Measurements from ENCODE around the gene ETS1. TPM values are rescaled to one million over a fixed set of nuclear protein-coding genes. Genes with fewer than 3 reads are reported as not detected.
"Not testable (repeated sequence)": the region's sequence is repeated elsewhere in the genome, so short reads cannot be mapped to it uniquely, and the experiment has no call there.

ETS1 gene
- polyA plus RNA-seq, 4 donors = 5.1 to 31.5 (median 20.9) TPM

- 18 to 58% (median 38%) methylated on average over 7 of the region's 7 CpGs for WGBS, 3 donors
- no peaks in the 10 kb centered on the region for H3K9me3 ChIP-seq (ENCODE audit: control insufficient read depth in 2 of 2, insufficient read depth in 1 of 2, low read depth in 1 of 2, low read length in 1 of 2)
- DNase-seq (peak; percentile 95 to 99), FAIRE-seq (peak; percentile 85)
- no peaks in the 10 kb centered on the region for H3K27me3 ChIP-seq (ENCODE audit: control insufficient read depth in 3 of 3, insufficient read depth in 3 of 3, low read length in 3 of 3)
- peaks cover 5 to 27% (median 9%) of the 10 kb centered on the region in 3 donors for H3K4me1 ChIP-seq (ENCODE audit: control insufficient read depth in 3 of 3, insufficient read depth in 2 of 3, low read depth in 1 of 3, low read length in 2 of 3)
- peak overlapping the region; percentile 91 to 92 (median 91) for H3K27ac ChIP-seq (ENCODE audit: low read depth in 1 of 3, low read length in 2 of 3)
- H3K36me3 ChIP-seq (ENCODE audit: control insufficient read depth in 3 of 3, insufficient read depth in 2 of 3, low read depth in 1 of 3, low read length in 3 of 3) = no peaks in the 10 kb centered on the region
- H3K4me3 ChIP-seq (ENCODE audit: low read depth in 1 of 3, low read length in 3 of 3) = peak overlapping the region in 1 of 3 donors; percentile 14
Observed at GRCh38 chr11:128448200-128448886, 139.0 kb downstream of the ETS1 start.

DNA sequence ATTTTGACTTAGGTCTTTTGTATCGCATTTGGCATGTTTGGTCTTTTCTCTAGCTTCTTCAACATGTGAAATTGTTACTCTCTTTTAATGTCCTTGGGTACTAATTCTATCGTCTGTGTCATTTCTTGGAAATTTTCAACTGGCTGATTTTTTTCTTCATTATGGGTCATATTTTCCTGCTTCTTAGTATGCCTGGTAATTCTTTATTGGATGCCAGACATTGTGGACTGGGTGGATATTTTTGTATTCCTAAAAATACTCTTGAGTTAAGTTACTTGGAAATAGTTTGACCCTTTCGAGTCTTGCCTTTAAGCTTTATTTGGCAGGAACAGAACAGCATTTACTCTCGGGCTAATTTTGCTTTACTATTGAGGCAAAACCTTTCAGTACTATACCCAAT is 140.1 kb downstream of the ETS1 start:
- Histone ChIP-seq H3K27me3 (ENCODE audit: control insufficient read depth in 3 of 3, insufficient read depth in 3 of 3, low read length in 3 of 3) (no peaks in the 10 kb centered on the region), H3K36me3 (ENCODE audit: control insufficient read depth in 3 of 3, insufficient read depth in 2 of 3, low read depth in 1 of 3, low read length in 3 of 3) (no peaks in the 10 kb centered on the region), H3K27ac (ENCODE audit: low read depth in 1 of 3, low read length in 2 of 3) (peak overlapping the region in 1 of 3 donors; percentile 91), H3K4me1 (ENCODE audit: control insufficient read depth in 3 of 3, insufficient read depth in 2 of 3, low read depth in 1 of 3, low read length in 2 of 3) (peaks cover 5 to 18% (median 9%) of the 10 kb centered on the region in 3 donors), H3K4me3 (ENCODE audit: low read depth in 1 of 3, low read length in 3 of 3) (no peak overlapping the region), H3K9me3 (ENCODE audit: control insufficient read depth in 2 of 2, insufficient read depth in 1 of 2, low read depth in 1 of 2, low read length in 1 of 2) (no peaks in the 10 kb centered on the region)
- WGBS, 3 donors = 81 to 97% (median 93%) methylated on average over 4 of the region's 4 CpGs
- DNase-seq (no peak), FAIRE-seq (no peak)

- 92 to 96% (median 94%) methylated on average over 1 of the region's 1 CpG for WGBS, 3 donors
- not testable (repeated sequence) for DNase-seq; H3K27me3 ChIP-seq (ENCODE audit: control insufficient read depth in 3 of 3, insufficient read depth in 3 of 3, low read length in 3 of 3); H3K36me3 ChIP-seq (ENCODE audit: control insufficient read depth in 3 of 3, insufficient read depth in 2 of 3, low read depth in 1 of 3, low read length in 3 of 3); FAIRE-seq; H3K9me3 ChIP-seq (ENCODE audit: control insufficient read depth in 2 of 2, insufficient read depth in 1 of 2, low read depth in 1 of 2, low read length in 1 of 2); H3K27ac ChIP-seq (ENCODE audit: low read depth in 1 of 3, low read length in 2 of 3); H3K4me3 ChIP-seq (ENCODE audit: low read depth in 1 of 3, low read length in 3 of 3)
- H3K4me1 ChIP-seq (ENCODE audit: control insufficient read depth in 3 of 3, insufficient read depth in 2 of 3, low read depth in 1 of 3, low read length in 2 of 3) = peaks cover 5 to 18% (median 9%) of the 10 kb centered on the region in 3 donors
Observed at GRCh38 chr11:128445921-128446320, 141.4 kb downstream of the ETS1 start.

DNA sequence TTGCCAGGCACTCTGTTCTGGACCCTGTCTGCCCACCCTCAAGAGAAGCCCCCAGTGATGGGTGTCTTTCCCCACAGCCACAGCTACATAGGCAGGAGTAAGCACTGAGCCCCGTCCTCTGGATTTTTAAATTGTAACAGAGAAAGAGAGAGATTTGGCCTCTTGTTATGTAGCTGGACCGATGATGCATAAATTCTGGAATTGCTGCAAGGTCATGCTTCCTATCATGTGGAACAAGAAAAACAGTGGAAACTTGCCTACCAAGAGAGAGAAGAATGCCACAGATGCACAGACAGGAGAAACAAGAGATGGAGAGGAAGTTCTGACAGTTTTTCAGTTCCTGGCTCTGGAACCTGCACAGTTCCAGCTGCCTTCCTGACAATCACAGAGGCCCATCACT is 150.2 kb downstream of the ETS1 start:
- FAIRE-seq (no peak), DNase-seq (no peak)
- H3K36me3 ChIP-seq (ENCODE audit: control insufficient read depth in 3 of 3, insufficient read depth in 2 of 3, low read depth in 1 of 3, low read length in 3 of 3) = no peaks in the 10 kb centered on the region
- no peaks in the 10 kb centered on the region for H3K4me1 ChIP-seq (ENCODE audit: control insufficient read depth in 3 of 3, insufficient read depth in 2 of 3, low read depth in 1 of 3, low read length in 2 of 3)
- 82 to 98% (median 96%) methylated on average over 2 of the region's 2 CpGs for WGBS, 3 donors
- H3K4me3 ChIP-seq (ENCODE audit: low read depth in 1 of 3, low read length in 3 of 3) = no peak overlapping the region
- H3K9me3 ChIP-seq (ENCODE audit: control insufficient read depth in 2 of 2, insufficient read depth in 1 of 2, low read depth in 1 of 2, low read length in 1 of 2) = no peaks in the 10 kb centered on the region
- no peak overlapping the region for H3K27ac ChIP-seq (ENCODE audit: low read depth in 1 of 3, low read length in 2 of 3)
- H3K27me3 ChIP-seq (ENCODE audit: control insufficient read depth in 3 of 3, insufficient read depth in 3 of 3, low read length in 3 of 3) = no peaks in the 10 kb centered on the region

GRCh38 chr11:128434818-128435217 is 152.5 kb downstream of the ETS1 start:
- DNase-seq (no peak), FAIRE-seq (no peak)
- Histone ChIP-seq H3K27me3 (ENCODE audit: control insufficient read depth in 3 of 3, insufficient read depth in 3 of 3, low read length in 3 of 3) (no peaks in the 10 kb centered on the region), H3K4me3 (ENCODE audit: low read depth in 1 of 3, low read length in 3 of 3) (no peak overlapping the region), H3K27ac (ENCODE audit: low read depth in 1 of 3, low read length in 2 of 3) (no peak overlapping the region), H3K4me1 (ENCODE audit: control insufficient read depth in 3 of 3, insufficient read depth in 2 of 3, low read depth in 1 of 3, low read length in 2 of 3) (no peaks in the 10 kb centered on the region), H3K36me3 (ENCODE audit: control insufficient read depth in 3 of 3, insufficient read depth in 2 of 3, low read depth in 1 of 3, low read length in 3 of 3) (no peaks in the 10 kb centered on the region), H3K9me3 (ENCODE audit: control insufficient read depth in 2 of 2, insufficient read depth in 1 of 2, low read depth in 1 of 2, low read length in 1 of 2) (no peaks in the 10 kb centered on the region)
- WGBS, 3 donors = 83 to 85% (median 83%) methylated on average over 3 of the region's 3 CpGs

DNA sequence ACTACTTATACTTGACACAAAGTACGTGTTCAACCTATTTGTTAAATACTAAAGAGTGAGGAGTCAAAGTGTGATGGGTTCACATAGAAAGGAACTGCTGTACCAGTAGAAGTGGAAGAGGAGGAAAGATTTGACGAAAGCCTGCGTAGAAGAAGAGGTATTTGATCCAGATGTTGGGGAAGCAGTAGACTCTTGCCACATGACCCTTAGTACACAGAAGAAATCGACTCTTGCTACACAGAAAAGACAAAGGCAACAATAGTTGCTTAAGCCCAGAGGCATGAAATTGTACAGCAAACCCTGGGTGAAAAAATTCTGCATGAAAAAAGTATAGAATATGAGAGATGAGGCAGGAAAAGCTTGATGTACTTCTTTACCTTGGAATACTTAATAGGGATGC is 152.9 kb downstream of the ETS1 start:
- Histone ChIP-seq H3K9me3 (ENCODE audit: control insufficient read depth in 2 of 2, insufficient read depth in 1 of 2, low read depth in 1 of 2, low read length in 1 of 2) (no peaks in the 10 kb centered on the region), H3K4me1 (ENCODE audit: control insufficient read depth in 3 of 3, insufficient read depth in 2 of 3, low read depth in 1 of 3, low read length in 2 of 3) (no peaks in the 10 kb centered on the region), H3K4me3 (ENCODE audit: low read depth in 1 of 3, low read length in 3 of 3) (no peak overlapping the region), H3K27me3 (ENCODE audit: control insufficient read depth in 3 of 3, insufficient read depth in 3 of 3, low read length in 3 of 3) (no peaks in the 10 kb centered on the region), H3K36me3 (ENCODE audit: control insufficient read depth in 3 of 3, insufficient read depth in 2 of 3, low read depth in 1 of 3, low read length in 3 of 3) (no peaks in the 10 kb centered on the region), H3K27ac (ENCODE audit: low read depth in 1 of 3, low read length in 2 of 3) (no peak overlapping the region)
- 92 to 96% (median 94%) methylated on average over 4 of the region's 4 CpGs for WGBS, 3 donors
- FAIRE-seq (no peak), DNase-seq (no peak)

DNA sequence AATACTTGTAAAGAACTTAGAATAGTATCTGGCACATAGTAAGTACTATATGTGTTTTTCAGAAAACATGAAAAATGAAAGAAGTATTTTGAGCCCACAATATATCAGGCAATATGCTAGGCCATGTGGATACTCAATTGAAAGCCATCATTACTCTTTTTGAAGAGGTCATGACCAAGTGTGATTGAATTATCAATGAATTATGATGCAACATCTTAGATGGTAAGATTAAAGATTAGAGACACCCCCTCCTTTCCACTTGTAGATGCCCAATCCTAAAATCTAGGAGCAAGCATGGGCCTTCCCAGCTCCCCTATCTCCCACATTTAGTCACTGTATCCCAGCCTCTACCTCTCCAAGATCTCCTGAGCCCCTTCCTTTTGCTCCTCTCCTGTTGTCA is 154.4 kb downstream of the ETS1 start:
- Histone ChIP-seq H3K36me3 (ENCODE audit: control insufficient read depth in 3 of 3, insufficient read depth in 2 of 3, low read depth in 1 of 3, low read length in 3 of 3) (no peaks in the 10 kb centered on the region), H3K9me3 (ENCODE audit: control insufficient read depth in 2 of 2, insufficient read depth in 1 of 2, low read depth in 1 of 2, low read length in 1 of 2) (no peaks in the 10 kb centered on the region), H3K27ac (ENCODE audit: low read depth in 1 of 3, low read length in 2 of 3) (no peak overlapping the region), H3K27me3 (ENCODE audit: control insufficient read depth in 3 of 3, insufficient read depth in 3 of 3, low read length in 3 of 3) (no peaks in the 10 kb centered on the region), H3K4me1 (ENCODE audit: control insufficient read depth in 3 of 3, insufficient read depth in 2 of 3, low read depth in 1 of 3, low read length in 2 of 3) (no peaks in the 10 kb centered on the region), H3K4me3 (ENCODE audit: low read depth in 1 of 3, low read length in 3 of 3) (no peak overlapping the region)
- no peak for FAIRE-seq
- DNase-seq = no peak

DNA sequence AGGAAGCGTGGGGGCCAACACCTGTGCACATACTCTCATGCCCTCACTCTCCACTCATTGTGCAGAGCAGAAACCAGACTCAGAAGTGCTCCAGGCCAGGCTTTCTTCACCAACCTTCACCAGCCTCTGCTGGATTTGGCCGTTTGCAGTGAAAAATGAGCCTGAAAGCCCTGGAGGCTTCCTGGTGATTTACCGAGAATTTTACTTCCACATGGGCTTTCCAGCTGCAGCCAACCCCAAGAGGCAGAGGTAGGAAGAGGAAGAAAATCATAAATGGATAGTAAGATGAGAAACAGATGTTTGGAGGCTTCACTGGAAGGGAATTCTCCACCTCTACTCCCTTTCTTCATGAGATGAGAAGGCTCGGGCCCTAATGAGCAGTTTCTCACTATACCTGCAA is 155.4 kb downstream of the ETS1 start:
- no peaks in the 10 kb centered on the region for H3K4me1 ChIP-seq (ENCODE audit: control insufficient read depth in 3 of 3, insufficient read depth in 2 of 3, low read depth in 1 of 3, low read length in 2 of 3)
- no peak for FAIRE-seq
- DNase-seq = no peak
- no peak overlapping the region for H3K4me3 ChIP-seq (ENCODE audit: low read depth in 1 of 3, low read length in 3 of 3)
- H3K27ac ChIP-seq (ENCODE audit: low read depth in 1 of 3, low read length in 2 of 3) = no peak overlapping the region
- no peaks in the 10 kb centered on the region for H3K9me3 ChIP-seq (ENCODE audit: control insufficient read depth in 2 of 2, insufficient read depth in 1 of 2, low read depth in 1 of 2, low read length in 1 of 2)
- WGBS, 3 donors = 82 to 92% (median 92%) methylated on average over 4 of the region's 4 CpGs
- no peaks in the 10 kb centered on the region for H3K27me3 ChIP-seq (ENCODE audit: control insufficient read depth in 3 of 3, insufficient read depth in 3 of 3, low read length in 3 of 3)
- no peaks in the 10 kb centered on the region for H3K36me3 ChIP-seq (ENCODE audit: control insufficient read depth in 3 of 3, insufficient read depth in 2 of 3, low read depth in 1 of 3, low read length in 3 of 3)

DNA sequence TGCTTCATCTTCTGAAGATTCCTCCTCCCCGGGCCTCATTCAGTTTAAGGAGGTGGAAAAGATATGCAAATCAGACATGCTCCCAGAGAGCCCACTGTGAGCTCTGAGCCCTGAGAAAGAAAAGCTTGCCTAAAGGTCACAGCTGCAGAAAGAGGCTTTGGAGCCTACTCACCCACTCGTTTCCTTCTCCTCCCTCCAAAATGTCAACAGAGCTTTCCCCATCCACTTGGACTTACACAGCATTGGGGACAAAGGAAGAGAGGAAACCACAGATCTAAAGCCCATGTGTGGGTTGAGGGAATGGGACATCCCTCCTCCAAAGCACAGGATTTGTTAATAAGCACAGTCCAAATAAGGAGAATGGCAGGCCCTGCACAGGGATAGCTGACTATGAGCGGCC is 158.4 kb downstream of the ETS1 start:
- no peak for FAIRE-seq
- no peak for DNase-seq
- H3K27me3 ChIP-seq (ENCODE audit: control insufficient read depth in 3 of 3, insufficient read depth in 3 of 3, low read length in 3 of 3) = no peaks in the 10 kb centered on the region
- H3K27ac ChIP-seq (ENCODE audit: low read depth in 1 of 3, low read length in 2 of 3) = peak overlapping the region in 1 of 3 donors; percentile 45
- peaks cover 0 to 20% (median 5%) of the 10 kb centered on the region in 3 donors for H3K4me1 ChIP-seq (ENCODE audit: control insufficient read depth in 3 of 3, insufficient read depth in 2 of 3, low read depth in 1 of 3, low read length in 2 of 3)
- no peaks in the 10 kb centered on the region for H3K36me3 ChIP-seq (ENCODE audit: control insufficient read depth in 3 of 3, insufficient read depth in 2 of 3, low read depth in 1 of 3, low read length in 3 of 3)
- H3K4me3 ChIP-seq (ENCODE audit: low read depth in 1 of 3, low read length in 3 of 3) = no peak overlapping the region
- H3K9me3 ChIP-seq (ENCODE audit: control insufficient read depth in 2 of 2, insufficient read depth in 1 of 2, low read depth in 1 of 2, low read length in 1 of 2) = no peaks in the 10 kb centered on the region
- WGBS, 3 donors = 67 to 79% (median 78%) methylated on average over 3 of the region's 3 CpGs

Measured in small intestine (tissue), 7 donors.